HFFc6 (cell line): ENCODE measurements around the gene SULT1C4. TPM values are rescaled to one million over a fixed set of nuclear protein-coding genes. Genes with fewer than 3 reads are reported as not detected.

Experiments used
- DNase-seq: peaks from one replicate; pipeline ENCODE4 v3.0.0-alpha.2; 2018
- H3K27ac Mint-ChIP-seq: 2 replicates; pipeline ENCODE4 v1.8.0; 2020; ENCODE audit warnings: mild to moderate bottlenecking, mixed read lengths
- H3K27me3 Mint-ChIP-seq: 2 replicates; pipeline ENCODE4 v1.8.0; 2021; ENCODE audit warnings: mild to moderate bottlenecking, moderate library complexity, mixed read lengths; ENCODE audit not compliant: insufficient read depth
- H3K36me3 Mint-ChIP-seq: 2 replicates; pipeline ENCODE4 v1.8.0; 2021; ENCODE audit warnings: low read depth, mixed read lengths
- H3K4me1 Mint-ChIP-seq: 2 replicates; pipeline ENCODE4 v1.8.0; 2020; ENCODE audit warnings: low read depth, mixed read lengths
- H3K4me3 Mint-ChIP-seq: 2 replicates; pipeline ENCODE4 v1.8.0; 2020; ENCODE audit warnings: mild to moderate bottlenecking, moderate library complexity, mixed read lengths
- H3K9me3 Mint-ChIP-seq: 2 replicates; pipeline ENCODE4 v1.8.0; 2020; ENCODE audit warnings: mild to moderate bottlenecking, mixed read lengths
- long read RNA-seq: library from polyadenylated mRNA; unstranded; transcript quantifications from one replicate; pipeline ENCODE4 v2.0.0, GENCODE V29; 2019
- total RNA-seq, 6 experiments: library from RNA; stranded (reverse); fragmentation: NEBNext Ultra II Directional; extraction: Animal tissue kit (Norgen Biotek cat#: 25700); gene quantifications; 2 replicates in 1 of 6; 3 replicates in 5 of 6; pipeline ENCODE4 v1.2.3, GENCODE V29; 2021
- TF ChIP-seq, protein P1 (sequence below): fragments of 200-600 bp; sonication (generic); IDR thresholded peaks from 2 replicates; pipeline ENCODE4 v1.5.0; 2021; ENCODE audit warnings: antibody characterized with exemption, mild to moderate bottlenecking

Gene SULT1C4
- not detected for total RNA-seq
- long read RNA-seq: 0 reads

DNA sequence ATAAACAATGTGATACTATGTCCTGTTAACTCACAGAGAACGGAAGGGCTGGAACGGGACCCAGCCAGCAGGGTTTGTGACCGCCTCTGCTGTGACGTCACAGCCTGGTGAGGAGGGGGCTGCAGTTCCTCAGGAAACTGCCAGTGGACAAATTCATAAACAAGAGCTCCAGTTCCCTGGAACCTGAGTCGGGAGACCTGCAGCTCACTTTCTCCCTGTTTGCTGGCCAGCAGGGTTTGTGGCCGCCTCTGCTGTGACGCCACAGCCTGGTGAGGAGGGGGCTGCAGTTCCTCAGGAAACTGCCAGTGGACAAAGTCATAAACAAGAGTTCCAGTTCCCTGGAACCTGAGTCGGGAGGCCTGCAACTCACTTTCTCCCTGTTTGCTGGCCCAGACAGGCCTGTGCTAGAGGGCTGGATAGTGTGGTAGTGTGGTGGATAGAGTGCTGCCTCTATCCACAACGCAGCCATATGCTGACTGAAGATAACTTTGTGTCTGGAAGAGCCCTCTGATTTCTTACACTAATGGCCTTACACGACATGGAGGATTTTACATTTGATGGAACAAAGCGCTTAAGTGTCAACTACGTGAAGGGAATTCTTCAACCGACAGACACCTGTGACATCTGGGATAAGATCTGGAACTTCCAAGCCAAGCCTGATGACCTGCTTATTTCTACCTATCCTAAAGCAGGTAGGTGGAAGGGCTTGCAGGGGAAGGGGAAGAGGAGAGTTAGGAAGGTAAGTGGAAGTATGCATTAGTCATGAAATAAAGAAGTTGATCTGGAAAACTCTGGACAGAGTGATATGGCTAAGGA, at the start of gene SULT1C4:
Gene SULT1C4 (plus strand): TSS at position 140 of the 816 bp plus-strand sequence. CDS start 384 bp downstream, at position 524.
- Mint-ChIP-seq H3K9me3 (no peaks in the 10 kb centered on the region), H3K27ac (no peak within 1 kb of the TSS), H3K4me3 (no peak within 1 kb of the TSS), H3K27me3 (peaks cover 3% of the 10 kb centered on the region; the same call in 1 of the 2 replicates), H3K36me3 (no peaks in the 10 kb centered on the region), H3K4me1 (peaks cover 31% of the 10 kb centered on the region)
- TF ChIP-seq, protein P1, sequence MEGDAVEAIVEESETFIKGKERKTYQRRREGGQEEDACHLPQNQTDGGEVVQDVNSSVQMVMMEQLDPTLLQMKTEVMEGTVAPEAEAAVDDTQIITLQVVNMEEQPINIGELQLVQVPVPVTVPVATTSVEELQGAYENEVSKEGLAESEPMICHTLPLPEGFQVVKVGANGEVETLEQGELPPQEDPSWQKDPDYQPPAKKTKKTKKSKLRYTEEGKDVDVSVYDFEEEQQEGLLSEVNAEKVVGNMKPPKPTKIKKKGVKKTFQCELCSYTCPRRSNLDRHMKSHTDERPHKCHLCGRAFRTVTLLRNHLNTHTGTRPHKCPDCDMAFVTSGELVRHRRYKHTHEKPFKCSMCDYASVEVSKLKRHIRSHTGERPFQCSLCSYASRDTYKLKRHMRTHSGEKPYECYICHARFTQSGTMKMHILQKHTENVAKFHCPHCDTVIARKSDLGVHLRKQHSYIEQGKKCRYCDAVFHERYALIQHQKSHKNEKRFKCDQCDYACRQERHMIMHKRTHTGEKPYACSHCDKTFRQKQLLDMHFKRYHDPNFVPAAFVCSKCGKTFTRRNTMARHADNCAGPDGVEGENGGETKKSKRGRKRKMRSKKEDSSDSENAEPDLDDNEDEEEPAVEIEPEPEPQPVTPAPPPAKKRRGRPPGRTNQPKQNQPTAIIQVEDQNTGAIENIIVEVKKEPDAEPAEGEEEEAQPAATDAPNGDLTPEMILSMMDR: no peak
- DNase-seq: no peak

DNA sequence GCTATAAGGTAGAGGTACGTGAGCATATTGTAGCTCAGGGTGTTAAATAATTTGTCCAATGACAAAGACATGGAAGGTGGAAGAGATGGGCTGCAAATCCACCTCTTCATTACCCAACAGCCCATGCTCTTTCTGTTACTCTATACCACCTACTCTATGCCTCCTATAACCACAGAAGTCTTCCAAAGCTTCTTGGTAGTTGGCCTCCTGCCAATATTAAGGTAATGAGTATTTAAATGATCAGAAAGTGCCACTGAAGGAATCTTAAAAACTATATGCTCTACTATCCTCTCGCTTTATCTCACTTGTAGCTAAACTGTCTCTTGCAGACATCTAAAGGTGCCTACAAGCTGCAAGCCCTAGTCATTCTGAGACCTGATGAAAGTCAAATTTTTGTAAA, 48.0 kb upstream of the SULT1C4 start:
- no peak overlapping the region for H3K27ac Mint-ChIP-seq
- H3K9me3 Mint-ChIP-seq: no peaks in the 10 kb centered on the region
- H3K4me1 Mint-ChIP-seq: peaks cover 19% of the 10 kb centered on the region
- no peaks in the 10 kb centered on the region for H3K36me3 Mint-ChIP-seq
- TF ChIP-seq, protein P1: no peak
- peaks cover 11% of the 10 kb centered on the region for H3K27me3 Mint-ChIP-seq
- H3K4me3 Mint-ChIP-seq: no peak overlapping the region
- no peak for DNase-seq

DNA sequence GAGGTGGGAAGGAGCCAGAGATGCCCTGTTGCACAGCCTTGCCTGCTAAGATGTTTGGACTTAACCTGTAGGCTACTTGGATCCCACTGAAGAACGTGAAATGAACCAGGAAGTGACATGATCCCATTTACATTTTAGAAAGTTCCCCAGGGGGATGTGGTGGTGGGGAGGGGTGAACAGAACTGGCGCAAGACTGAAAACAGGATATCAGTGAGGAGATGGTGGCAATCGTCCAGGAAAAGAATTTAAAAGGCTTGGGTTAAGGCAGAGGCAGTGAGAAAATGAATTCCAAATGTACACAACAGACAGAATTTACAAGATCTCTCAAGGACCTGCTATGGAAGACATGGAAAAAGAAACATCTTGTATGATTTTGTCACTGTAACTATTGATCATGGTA, 46.8 kb upstream of the SULT1C4 start:
- TF ChIP-seq, protein P1: no peak
- Mint-ChIP-seq H3K4me1 (peaks cover 7% of the 10 kb centered on the region), H3K9me3 (no peaks in the 10 kb centered on the region), H3K27ac (no peak overlapping the region), H3K36me3 (no peaks in the 10 kb centered on the region), H3K4me3 (no peak overlapping the region), H3K27me3 (peaks cover 12% of the 10 kb centered on the region)
- no peak for DNase-seq

DNA sequence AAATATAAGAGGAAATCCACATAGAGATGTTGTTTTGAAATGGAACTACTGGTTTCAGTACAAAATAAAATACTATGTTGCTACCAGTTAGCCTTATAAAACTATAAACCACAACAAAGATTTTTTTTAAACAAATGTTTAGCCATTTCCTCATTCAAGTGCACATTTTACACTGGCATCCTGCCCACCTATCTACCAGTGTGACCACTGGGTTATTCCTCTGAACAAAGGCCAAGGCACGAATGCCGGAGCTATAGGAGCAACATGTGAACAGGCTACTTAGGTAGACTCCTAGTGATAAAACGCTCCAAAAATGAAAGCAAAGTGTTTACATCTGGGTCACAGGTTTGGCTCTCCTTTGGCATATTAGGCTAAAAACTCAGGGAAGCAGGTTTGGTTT, 31.8 kb upstream of the SULT1C4 start:
- Mint-ChIP-seq H3K4me1 (no peaks in the 10 kb centered on the region), H3K9me3 (peaks cover 4% of the 10 kb centered on the region; the same call in 1 of the 2 replicates), H3K4me3 (no peak overlapping the region), H3K27me3 (peaks cover 10% of the 10 kb centered on the region), H3K36me3 (no peaks in the 10 kb centered on the region), H3K27ac (no peak overlapping the region)
- DNase-seq: no peak
- TF ChIP-seq, protein P1: no peak

DNA sequence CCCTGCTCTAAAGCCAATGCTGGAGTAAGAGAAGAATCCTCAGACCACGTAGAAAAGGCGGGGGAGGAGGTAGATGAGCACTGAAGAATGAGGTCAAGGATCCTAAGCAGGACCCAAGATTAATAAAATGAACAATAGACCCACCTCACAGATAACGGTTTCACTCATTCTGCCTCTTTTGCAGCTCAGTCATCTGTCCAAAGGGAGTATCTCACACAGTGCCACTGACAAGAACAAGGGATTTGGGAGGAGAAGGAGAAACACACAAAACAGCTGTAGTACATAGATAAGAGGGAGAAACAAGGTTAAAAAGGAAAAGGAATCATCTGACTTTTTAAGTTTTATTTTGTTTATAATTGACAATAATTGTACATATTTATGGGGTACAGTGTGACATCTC, 30.9 kb upstream of the SULT1C4 start:
- H3K4me1 Mint-ChIP-seq: no peaks in the 10 kb centered on the region
- no peak for DNase-seq
- TF ChIP-seq, protein P1: no peak
- peaks cover 4% of the 10 kb centered on the region; the same call in 1 of the 2 replicates for H3K9me3 Mint-ChIP-seq
- no peak overlapping the region for H3K4me3 Mint-ChIP-seq
- H3K27me3 Mint-ChIP-seq: peaks cover 8% of the 10 kb centered on the region
- H3K27ac Mint-ChIP-seq: no peak overlapping the region
- H3K36me3 Mint-ChIP-seq: no peaks in the 10 kb centered on the region
